A549 treated with AZD2906 at 1 μM for 4 hours (cell line): ENCODE measurements around the gene LCMT1. TPM values are rescaled to one million over a fixed set of nuclear protein-coding genes. Genes with fewer than 3 reads are reported as not detected.

ENCODE experiments used
- total RNA-seq: library from RNA; stranded (reverse); fragments of 200-300 nt; extraction: Qiagen RNA extraction; gene quantifications from 5 replicates; pipeline ENCODE4 v1.2.3, GENCODE V29; 2022

The LCMT1 gene
- 36.8 to 41.6 TPM (median 39.3 TPM) in 5 replicates for total RNA-seq

GRCh38 chr16:25111403-25112166 lies at the start of gene LCMT1:
Gene LCMT1, plus strand, starts transcription at chr16:25111742. Its CDS starts 142 bp downstream, at chr16:25111884.

Other genes starting within 250 kb of the LCMT1 start
- 61.5 to 69.1 TPM (median 65.5 TPM) in 5 replicates for gene ARHGAP17, start 96.4 kb upstream of the LCMT1 start, total RNA-seq
- 0.07 to 0.12 TPM (median 0.11 TPM) in 3 of 5 replicates, not detected in the others for gene AQP8, start 105.2 kb downstream of the LCMT1 start, total RNA-seq
- gene ZKSCAN2, start 146.1 kb downstream of the LCMT1 start, total RNA-seq, result 2.0 to 2.7 TPM (median 2.0 TPM) in 5 replicates